Endothelial cell of umbilical vein (primary cell): ENCODE results near the gene OR2A14. TPM values are rescaled to one million over a fixed set of nuclear protein-coding genes. Genes with fewer than 3 reads are reported as not detected.

ENCODE experiments used
- BruUV-seq: library from RNA; stranded (reverse); fragments of 400-500 nt; replicated peaks from 2 replicates; lab custom pipeline; 2021; lab: Mats Ljungman, UMichigan
- CTCF ChIA-PET: fragments of 300-600, 350-600 bp; sonication (Branson Sonifier 250); formaldehyde crosslinking; loops from one replicate; lab custom pipeline; 2021; ENCODE audit warnings: antibody characterized with exemption, inconsistent platforms; lab: Charles Lee
- POLR2A ChIA-PET: fragments of 300-600, 350-600 bp; sonication (Branson Sonifier 250); formaldehyde crosslinking; loops from one replicate; lab custom pipeline; 2021; ENCODE audit warnings: antibody characterized with exemption, inconsistent platforms; lab: Charles Lee
- DNase-seq: peaks from one replicate; pipeline ENCODE4 v3.0.0-alpha.2; 2011; ENCODE audit warnings: low read depth, low spot score
- FAIRE-seq: peaks from 2 replicates; lab custom pipeline; 2011; peaks lifted over from hg19 to GRCh38; lab: Jason Lieb, UNC
- H2AFZ ChIP-seq: 2 replicates; pipeline ENCODE4 v1.6.0; 2012; ENCODE audit warnings: low read depth, low read length, control low read depth, inconsistent platforms
- H3K27ac ChIP-seq: 2 replicates; pipeline ENCODE4 v1.5.1; 2011; ENCODE audit warnings: low read depth, mild to moderate bottlenecking, control low read depth, low read length, moderate library complexity; ENCODE audit not compliant: insufficient read depth
- H3K27me3 ChIP-seq, 2 experiments: 2 replicates each; pipeline versions ENCODE4 v1.6.0 to v1.6.1; 2011; ENCODE audit warnings: low read length in 2 of 2, mixed read lengths in 1 of 2; ENCODE audit not compliant: control insufficient read depth in 2 of 2, insufficient read depth in 2 of 2
- H3K36me3 ChIP-seq, 2 experiments: 2 replicates in 1 of 2; 3 replicates in 1 of 2; pipeline ENCODE4 v1.5.1; 2011; ENCODE audit warnings: low read length in 2 of 2, mild to moderate bottlenecking in 1 of 2, moderate library complexity in 1 of 2; ENCODE audit not compliant: control insufficient read depth in 2 of 2, insufficient read depth in 2 of 2; ENCODE audit errors: extremely low read depth in 1 of 2
- H3K4me1 ChIP-seq: 3 replicates; pipeline ENCODE4 v1.5.1; 2011; ENCODE audit warnings: mild to moderate bottlenecking, low read length; ENCODE audit not compliant: control insufficient read depth, insufficient read depth; ENCODE audit errors: extremely low read depth
- H3K4me2 ChIP-seq: 2 replicates; pipeline ENCODE4 v1.6.1; 2011; ENCODE audit warnings: low read length, control low read depth, mixed read lengths; ENCODE audit not compliant: insufficient read depth
- H3K4me3 ChIP-seq, 3 experiments: fragments of 200-600 bp in 1 of 3; sonication (generic), shearing (Covaris generic) in 1 of 3; replicated peaks in 1 of 3; 2 replicates each; pipeline ENCODE4 v1.5.1; 2011 to 2016; ENCODE audit warnings: control low read depth in 3 of 3, low read length in 3 of 3, mild to moderate bottlenecking in 2 of 3, inconsistent platforms in 1 of 3, low read depth in 1 of 3, moderate library complexity in 1 of 3; ENCODE audit not compliant: insufficient read depth in 1 of 3
- H3K79me2 ChIP-seq: 2 replicates; pipeline ENCODE4 v1.6.0; 2012; ENCODE audit warnings: low read length, inconsistent platforms; ENCODE audit not compliant: control insufficient read depth, insufficient read depth
- H3K9ac ChIP-seq: replicated peaks from 2 replicates; pipeline ENCODE3; 2011; ENCODE audit warnings: low read length, control low read depth; ENCODE audit not compliant: insufficient read depth; ENCODE audit errors: extremely low read depth
- H3K9me1 ChIP-seq: replicated peaks from 3 replicates; pipeline ENCODE4 v1.6.0; 2011; ENCODE audit warnings: mild to moderate bottlenecking, low read length; ENCODE audit not compliant: control insufficient read depth, insufficient read depth; ENCODE audit errors: extremely low read depth
- H3K9me3 ChIP-seq: replicated peaks from 2 replicates; pipeline ENCODE4 v1.5.1; 2012; ENCODE audit warnings: low read length, inconsistent platforms; ENCODE audit not compliant: control insufficient read depth, insufficient read depth
- H4K20me1 ChIP-seq: replicated peaks from 2 replicates; pipeline ENCODE3; 2011; ENCODE audit warnings: mild to moderate bottlenecking, low read length; ENCODE audit not compliant: control insufficient read depth, insufficient read depth; ENCODE audit errors: extremely low read depth
- EZH2 ChIP-seq: IDR thresholded peaks from 2 replicates; pipeline ENCODE4 v1.6.1; 2012; ENCODE audit warnings: borderline replicate concordance, low read depth, mild to moderate bottlenecking, moderate library complexity, low read length, inconsistent platforms; ENCODE audit not compliant: severe bottlenecking
- FOS ChIP-seq: IDR thresholded peaks from 2 replicates; pipeline ENCODE4 v1.6.1; 2011; ENCODE audit warnings: mild to moderate bottlenecking, low read length, moderate library complexity, borderline replicate concordance; ENCODE audit not compliant: insufficient read depth
- GATA2 ChIP-seq: IDR thresholded peaks from 2 replicates; pipeline ENCODE4 v1.7.0; 2011; ENCODE audit warnings: low read depth, mild to moderate bottlenecking, moderate library complexity, mixed read lengths, low read length; ENCODE audit not compliant: insufficient read length, insufficient read depth
- JUN ChIP-seq: IDR thresholded peaks from 2 replicates; pipeline ENCODE4 v1.6.1; 2011; ENCODE audit warnings: borderline replicate concordance, low read depth; ENCODE audit not compliant: insufficient read length, insufficient read depth
- MYC ChIP-seq: IDR thresholded peaks from one replicate; pipeline ENCODE4 v1.6.1; 2011; ENCODE audit warnings: mild to moderate bottlenecking, low read depth, low read length
- POLR2A ChIP-seq: IDR thresholded peaks from 2 replicates; pipeline ENCODE4 v1.6.1; 2012; ENCODE audit warnings: low read depth, mild to moderate bottlenecking, control low read depth, low read length
- POLR2AphosphoS5 ChIP-seq: IDR thresholded peaks from 2 replicates; pipeline ENCODE4 v1.6.1; 2012; ENCODE audit warnings: low read depth, mild to moderate bottlenecking, control low read depth, low read length, moderate library complexity; ENCODE audit not compliant: insufficient read depth
- dilution Hi-C: fragments of 300-500 bp; cut with MboI; formaldehyde crosslinking; loops from one replicate; pipeline ENCODE4 v1.15.0; 2019; ENCODE audit warnings: low sequenced_read_pairs; ENCODE audit not compliant: extremely low pct_ligation_motif_present
- intact Hi-C: fragments of 100-400 bp; cut with micrococcal nuclease; formaldehyde crosslinking; loops from one replicate; pipeline ENCODE4 v1.10.0; 2022
- polyA plus RNA-seq, 4 experiments: library from polyadenylated mRNA; depleted of rRNA in 3 of 4; stranded (reverse) in 3 of 4; unstranded in 1 of 4; fragments of >200 nt; gene quantifications; 2 replicates each; pipeline versions ENCODE4 v1.2.1 to v1.2.3, GENCODE V29; 2011 to 2012; ENCODE audit warnings: missing spikeins in 1 of 4
- total RNA-seq: library from RNA; stranded (reverse); gene quantifications from 2 replicates; pipeline ENCODE4 v1.2.3, GENCODE V29; 2021
- TF ChIP-seq, protein P1 (sequence below): IDR thresholded peaks from 2 replicates; pipeline ENCODE4 v1.6.1; 2011; ENCODE audit not compliant: insufficient read depth, insufficient read length
- TF ChIP-seq, protein P2 (sequence below), 2 donors: IDR thresholded peaks; 1 replicate in 1 of 2; 2 replicates in 1 of 2; pipeline ENCODE4 v1.5.1; 2011; ENCODE audit warnings: low read length in 2 of 2, mild to moderate bottlenecking in 2 of 2, moderate library complexity in 2 of 2, control low read depth in 1 of 2, inconsistent platforms in 1 of 2, low read depth in 1 of 2; ENCODE audit not compliant: insufficient read depth in 1 of 2; ENCODE audit errors: extremely low read depth in 1 of 2

The OR2A14 gene
- total and polyA plus RNA-seq, 2 donors (not counting 3 experiments of a cell fraction or from before 2014, with no cell fraction given): not detected

DNA sequence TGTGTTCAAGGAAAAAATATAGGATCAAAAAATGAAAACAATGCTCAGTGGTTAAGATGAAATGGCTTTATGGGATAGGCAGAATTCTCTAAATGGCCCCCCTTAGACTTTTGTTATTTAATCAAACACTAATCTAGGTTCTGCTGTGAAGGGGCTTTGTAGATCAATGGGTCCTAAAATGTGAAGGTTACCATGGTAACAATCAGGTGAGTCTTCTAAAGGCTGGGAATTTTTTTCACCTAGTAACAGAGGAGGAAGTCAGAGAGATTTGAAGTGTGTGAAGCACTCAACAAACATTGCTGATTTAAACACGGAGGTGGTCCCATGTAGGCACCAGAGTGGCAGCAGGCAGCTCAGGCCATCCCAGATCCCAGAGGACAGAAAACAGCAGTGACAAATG, 11.1 kb downstream of the OR2A14 start:
- Histone ChIP-seq H3K27me3 (peaks cover 0 to 2% of the 10 kb centered on the region in 2 experiments), H3K9me1 (no peaks in the 10 kb centered on the region), H3K4me1 (no peaks in the 10 kb centered on the region), H3K27ac (no peak overlapping the region), H3K36me3 (no peaks in the 10 kb centered on the region), H3K9me3 (no peaks in the 10 kb centered on the region), H4K20me1 (no peaks in the 10 kb centered on the region), H3K4me2 (no peak overlapping the region), H3K79me2 (no peaks in the 10 kb centered on the region), H3K4me3 (no peak overlapping the region), H3K9ac (no peak overlapping the region), H2AFZ (no peak overlapping the region)
- FAIRE-seq: no peak
- dilution Hi-C loops: no loop called here
- TF ChIP-seq, protein P1, sequence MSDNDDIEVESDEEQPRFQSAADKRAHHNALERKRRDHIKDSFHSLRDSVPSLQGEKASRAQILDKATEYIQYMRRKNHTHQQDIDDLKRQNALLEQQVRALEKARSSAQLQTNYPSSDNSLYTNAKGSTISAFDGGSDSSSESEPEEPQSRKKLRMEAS: no peak
- TF ChIP-seq, protein P2, sequence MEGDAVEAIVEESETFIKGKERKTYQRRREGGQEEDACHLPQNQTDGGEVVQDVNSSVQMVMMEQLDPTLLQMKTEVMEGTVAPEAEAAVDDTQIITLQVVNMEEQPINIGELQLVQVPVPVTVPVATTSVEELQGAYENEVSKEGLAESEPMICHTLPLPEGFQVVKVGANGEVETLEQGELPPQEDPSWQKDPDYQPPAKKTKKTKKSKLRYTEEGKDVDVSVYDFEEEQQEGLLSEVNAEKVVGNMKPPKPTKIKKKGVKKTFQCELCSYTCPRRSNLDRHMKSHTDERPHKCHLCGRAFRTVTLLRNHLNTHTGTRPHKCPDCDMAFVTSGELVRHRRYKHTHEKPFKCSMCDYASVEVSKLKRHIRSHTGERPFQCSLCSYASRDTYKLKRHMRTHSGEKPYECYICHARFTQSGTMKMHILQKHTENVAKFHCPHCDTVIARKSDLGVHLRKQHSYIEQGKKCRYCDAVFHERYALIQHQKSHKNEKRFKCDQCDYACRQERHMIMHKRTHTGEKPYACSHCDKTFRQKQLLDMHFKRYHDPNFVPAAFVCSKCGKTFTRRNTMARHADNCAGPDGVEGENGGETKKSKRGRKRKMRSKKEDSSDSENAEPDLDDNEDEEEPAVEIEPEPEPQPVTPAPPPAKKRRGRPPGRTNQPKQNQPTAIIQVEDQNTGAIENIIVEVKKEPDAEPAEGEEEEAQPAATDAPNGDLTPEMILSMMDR (IDR thresholded peaks at IDR 0.05; ENCODE audit: extremely low read depth in 1 of 2, insufficient read depth in 1 of 2, low read depth in 1 of 2, low read length in 2 of 2): no peak
- TF ChIP-seq POLR2AphosphoS5 (no peak), EZH2 (no peak), GATA2 (no peak), MYC (no peak), FOS (no peak), POLR2A (no peak), JUN (no peak)
- intact Hi-C loops: no loop called here
- ChIA-PET POLR2A (no interaction called here), CTCF (interaction anchor here (0.7 to 1.0 kb wide), 4 partner anchors 8 to 397 kb away, joined by 3 to 4 read pairs (median 3); no protein-coding TSS in a partner anchor)
- no peak for DNase-seq
- no TSS peak for BruUV-seq
